SK-N-SH (cell line): ENCODE measurements around the gene SGTA. TPM values are rescaled to one million over a fixed set of nuclear protein-coding genes. Genes with fewer than 3 reads are reported as not detected.

Experiments
- CTCF ChIA-PET: fragments of 300-600, 350-600 bp; formaldehyde crosslinking; extraction: SDS; loops from one replicate; lab custom pipeline; 2021; lab: Yijun Ruan, JAX
- POLR2A ChIA-PET: fragments of 350-600 bp; sonication (Branson Sonifier 250); formaldehyde crosslinking; extraction: SDS; loops from one replicate; lab custom pipeline; 2020; ENCODE audit warnings: antibody characterized with exemption, inconsistent platforms; lab: Yijun Ruan, JAX
- DNase-seq: peaks from one replicate; pipeline ENCODE4 v3.0.0; 2012
- H2AFZ ChIP-seq: fragments of 200-600 bp; sonication (generic); 2 replicates; pipeline ENCODE4 v1.8.1; 2016; ENCODE audit warnings: antibody characterized with exemption, mild to moderate bottlenecking, low read depth
- H3F3A ChIP-seq: fragments of 200-600 bp; sonication (generic); replicated peaks from 2 replicates; pipeline ENCODE3; 2016; ENCODE audit warnings: antibody characterized with exemption, mild to moderate bottlenecking; ENCODE audit not compliant: insufficient read depth
- H3K27ac ChIP-seq, 2 experiments: fragments of 200-500 bp in 1 of 2; fragments of 200-600 bp in 1 of 2; sonication (Bioruptor generic) in 1 of 2; sonication (generic), shearing (Covaris generic) in 1 of 2; 2 replicates each; pipeline versions ENCODE4 v1.5.1 to v1.6.1; 2014 to 2016; ENCODE audit warnings: low read depth in 2 of 2, inconsistent platforms in 1 of 2, low read length in 1 of 2, mild to moderate bottlenecking in 1 of 2, mixed read lengths in 1 of 2
- H3K27me3 ChIP-seq: fragments of 200-600 bp; sonication (generic), shearing (Covaris generic); 2 replicates; pipeline ENCODE4 v1.6.1; 2016; ENCODE audit warnings: mixed run types; ENCODE audit not compliant: insufficient read depth
- H3K36me3 ChIP-seq, 2 experiments: fragments of 200-500 bp in 1 of 2; fragments of 200-600 bp in 1 of 2; sonication (Bioruptor generic) in 1 of 2; sonication (generic) in 1 of 2; replicated peaks in 1 of 2; 2 replicates each; pipeline versions ENCODE3 to v1.5.1; 2014 to 2016; ENCODE audit warnings: low read length in 1 of 2, mild to moderate bottlenecking in 1 of 2; ENCODE audit not compliant: insufficient read depth in 2 of 2, control insufficient read depth in 1 of 2
- H3K4me1 ChIP-seq, 2 experiments: fragments of 200-500 bp in 1 of 2; fragments of 200-600 bp in 1 of 2; sonication (Bioruptor generic) in 1 of 2; sonication (generic), shearing (Covaris generic) in 1 of 2; 2 replicates each; pipeline versions ENCODE4 v1.5.1 to v1.6.1; 2014 to 2016; ENCODE audit warnings: low read depth in 1 of 2, low read length in 1 of 2, mixed run types in 1 of 2; ENCODE audit not compliant: insufficient read depth in 2 of 2, control insufficient read depth in 1 of 2
- H3K4me2 ChIP-seq: fragments of 200-600 bp; sonication (generic), shearing (Covaris generic); 2 replicates; pipeline ENCODE4 v1.6.1; 2017; ENCODE audit warnings: mixed run types
- H3K4me3 ChIP-seq, 2 experiments: fragments of 200-500 bp in 1 of 2; fragments of 200-600 bp in 1 of 2; sonication (Bioruptor generic) in 1 of 2; sonication (generic), shearing (Covaris generic) in 1 of 2; 2 replicates each; pipeline versions ENCODE4 v1.5.1 to v1.8.1; 2014 to 2016; ENCODE audit warnings: low read depth in 2 of 2, inconsistent platforms in 1 of 2, low read length in 1 of 2, mild to moderate bottlenecking in 1 of 2, mixed read lengths in 1 of 2, moderate library complexity in 1 of 2
- H3K79me2 ChIP-seq: fragments of 200-600 bp; sonication (generic); 2 replicates; pipeline ENCODE4 v1.8.1; 2017; ENCODE audit warnings: mild to moderate bottlenecking; ENCODE audit not compliant: insufficient read depth
- H3K9ac ChIP-seq: fragments of 200-600 bp; sonication (generic); 2 replicates; pipeline ENCODE4 v1.6.1; 2017; ENCODE audit warnings: mixed run types
- H3K9me2 ChIP-seq: fragments of 200-600 bp; sonication (generic); 2 replicates; pipeline ENCODE4 v1.6.1; 2017; ENCODE audit warnings: mixed run types
- H3K9me3 ChIP-seq: fragments of 200-600 bp; sonication (generic); 2 replicates; pipeline ENCODE4 v1.6.1; 2017; ENCODE audit warnings: mixed run types, mild to moderate bottlenecking, moderate library complexity
- H4K20me1 ChIP-seq: fragments of 200-600 bp; sonication (generic); 2 replicates; pipeline ENCODE4 v1.6.1; 2017; ENCODE audit warnings: mild to moderate bottlenecking, mixed run types; ENCODE audit not compliant: insufficient read depth
- ELF1 ChIP-seq: IDR thresholded peaks from 2 replicates; pipeline ENCODE4 v1.4.0; 2012
- EZH2phosphoT487 ChIP-seq: fragments of 200-600 bp; sonication (generic); IDR thresholded peaks from 2 replicates; pipeline ENCODE4 v1.6.1; 2017; ENCODE audit warnings: low read depth, mixed run types, mild to moderate bottlenecking, antibody characterized with exemption, moderate library complexity, borderline replicate concordance
- FOSL2 ChIP-seq: IDR thresholded peaks from 2 replicates; pipeline ENCODE4 v1.4.0; 2012; ENCODE audit warnings: low read depth, mild to moderate bottlenecking, moderate library complexity, borderline replicate concordance
- FOXM1 ChIP-seq: IDR thresholded peaks from 2 replicates; pipeline ENCODE4 v1.4.0; 2012; ENCODE audit warnings: low read depth, mild to moderate bottlenecking
- NFIC ChIP-seq: IDR thresholded peaks from 2 replicates; pipeline ENCODE4 v1.4.0; 2012; ENCODE audit warnings: borderline replicate concordance
- RAD21 ChIP-seq: IDR thresholded peaks from 2 replicates; pipeline ENCODE4 v1.6.1; 2012; ENCODE audit warnings: mild to moderate bottlenecking, low read length
- RCOR1 ChIP-seq: fragments of 150-350 bp; IDR thresholded peaks from 2 replicates; pipeline ENCODE4 v1.6.1; 2017; ENCODE audit warnings: antibody characterized with exemption, low read length
- SIN3A ChIP-seq: IDR thresholded peaks from 2 replicates; pipeline ENCODE4 v1.6.1; 2012; ENCODE audit warnings: low read depth, mild to moderate bottlenecking, low read length, moderate library complexity, borderline replicate concordance
- SMC3 ChIP-seq: IDR thresholded peaks from 2 replicates; pipeline ENCODE4 v1.6.1; 2012; ENCODE audit warnings: low read depth, low read length, improper control_type of control experiment
- TAF1 ChIP-seq: IDR thresholded peaks from 2 replicates; pipeline ENCODE4 v1.6.1; 2012; ENCODE audit warnings: low read depth, mild to moderate bottlenecking, low read length, moderate library complexity, borderline replicate concordance
- TCF12 ChIP-seq: IDR thresholded peaks from 2 replicates; pipeline ENCODE4 v1.4.0; 2012
- TEAD4 ChIP-seq: IDR thresholded peaks from 2 replicates; pipeline ENCODE4 v1.4.0; 2012; ENCODE audit warnings: mild to moderate bottlenecking, borderline replicate concordance; ENCODE audit not compliant: insufficient read depth
- WGBS: methylation state at CpG from one replicate; pipeline ENCODE4 v1.1.6; 2017; ENCODE audit warnings: low lambda C conversion rate; 5-methylcytosine and 5-hydroxymethylcytosine counted together
- polyA plus RNA-seq, 3 experiments: library from polyadenylated mRNA; depleted of rRNA; stranded (reverse); fragments of >200 nt; gene quantifications; 2 replicates each; pipeline ENCODE4 v1.2.3, GENCODE V29; 2012
- TF ChIP-seq, protein P1 (sequence below): fragments of 150-350 bp; IDR thresholded peaks from 2 replicates; pipeline ENCODE4 v1.6.1; 2016; ENCODE audit warnings: mild to moderate bottlenecking, low read depth, low read length
- TF ChIP-seq, protein P2 (sequence below): IDR thresholded peaks from 2 replicates; pipeline ENCODE4 v1.4.0; 2012; ENCODE audit warnings: low read depth
- TF ChIP-seq, protein P3 (sequence below): fragments of 200-600 bp; sonication (generic); IDR thresholded peaks from 2 replicates; pipeline ENCODE4 v1.6.1; 2017; ENCODE audit warnings: antibody characterized with exemption, mild to moderate bottlenecking, moderate library complexity
- TF ChIP-seq, protein P4 (sequence below): IDR thresholded peaks from 2 replicates; pipeline ENCODE4 v1.6.1; 2012; ENCODE audit warnings: mild to moderate bottlenecking, low read depth, low read length, moderate library complexity

SGTA gene
- polyA plus RNA-seq, 1 of the 3 experiments (the other 2 are of a cell fraction) = 78.4 TPM

DNA sequence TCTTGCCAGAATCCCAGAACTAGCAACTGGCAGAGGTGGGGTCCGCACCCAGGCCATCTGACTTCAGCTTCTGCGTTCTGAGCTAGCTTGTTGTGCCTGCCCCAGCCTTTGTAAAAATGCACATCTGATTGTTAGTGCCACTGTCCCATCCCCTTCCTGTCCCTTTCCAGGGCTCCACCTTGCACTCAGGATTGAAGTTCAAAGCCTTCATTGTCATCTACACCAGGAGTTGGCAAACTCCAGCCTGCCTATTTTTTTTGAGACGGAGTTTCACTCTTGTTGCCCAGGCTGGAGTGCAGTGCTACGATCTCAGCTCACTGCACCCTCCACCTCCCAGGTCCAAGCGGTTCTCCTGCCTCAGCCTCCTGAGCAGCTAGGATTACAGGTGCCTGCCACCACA, 5.2 kb upstream of the SGTA start:
- H3K9ac ChIP-seq = no peak overlapping the region
- H2AFZ ChIP-seq = no peak overlapping the region
- peaks cover 4 to 16% of the 10 kb centered on the region in 2 experiments for H3K36me3 ChIP-seq
- no peak overlapping the region for H3K27ac ChIP-seq
- H3F3A ChIP-seq = peaks cover 12% of the 10 kb centered on the region
- 95% methylated on average over 5 of the region's 5 CpGs for WGBS
- ChIA-PET CTCF (interaction anchor here (1.6 to 3.4 kb wide), 2 partner anchors 31 to 39 kb away, joined by 5 to 13 read pairs; partner anchors contain the start of gene ZNF554), POLR2A (interaction anchor here (0.5 to 1.1 kb wide), 2 partner anchors 15 to 48 kb away, joined by 3 read pairs; partner anchors contain the start of gene SLC39A3)
- no peaks in the 10 kb centered on the region for H4K20me1 ChIP-seq
- H3K27me3 ChIP-seq = no peaks in the 10 kb centered on the region
- no peaks in the 10 kb centered on the region for H3K9me3 ChIP-seq
- H3K4me1 ChIP-seq = peaks cover 0 to 12% of the 10 kb centered on the region in 2 experiments; a peak in 1 of 4 replicates
- no peaks in the 10 kb centered on the region for H3K9me2 ChIP-seq
- H3K4me3 ChIP-seq = no peak overlapping the region
- no peak overlapping the region for H3K4me2 ChIP-seq
- H3K79me2 ChIP-seq = peaks cover 49% of the 10 kb centered on the region
- DNase-seq = no peak
- TF ChIP-seq EZH2phosphoT487 (no peak), RCOR1 (no peak), FOSL2 (no peak), RAD21 (no peak), TEAD4 (no peak), NFIC (no peak), TCF12 (no peak), TAF1 (no peak), SMC3 (no peak), ELF1 (no peak), FOXM1 (no peak), SIN3A (no peak)
- TF ChIP-seq, protein P1, sequence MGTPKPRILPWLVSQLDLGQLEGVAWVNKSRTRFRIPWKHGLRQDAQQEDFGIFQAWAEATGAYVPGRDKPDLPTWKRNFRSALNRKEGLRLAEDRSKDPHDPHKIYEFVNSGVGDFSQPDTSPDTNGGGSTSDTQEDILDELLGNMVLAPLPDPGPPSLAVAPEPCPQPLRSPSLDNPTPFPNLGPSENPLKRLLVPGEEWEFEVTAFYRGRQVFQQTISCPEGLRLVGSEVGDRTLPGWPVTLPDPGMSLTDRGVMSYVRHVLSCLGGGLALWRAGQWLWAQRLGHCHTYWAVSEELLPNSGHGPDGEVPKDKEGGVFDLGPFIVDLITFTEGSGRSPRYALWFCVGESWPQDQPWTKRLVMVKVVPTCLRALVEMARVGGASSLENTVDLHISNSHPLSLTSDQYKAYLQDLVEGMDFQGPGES = no peak
- TF ChIP-seq, protein P2, sequence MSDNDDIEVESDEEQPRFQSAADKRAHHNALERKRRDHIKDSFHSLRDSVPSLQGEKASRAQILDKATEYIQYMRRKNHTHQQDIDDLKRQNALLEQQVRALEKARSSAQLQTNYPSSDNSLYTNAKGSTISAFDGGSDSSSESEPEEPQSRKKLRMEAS = no peak
- TF ChIP-seq, protein P3, sequence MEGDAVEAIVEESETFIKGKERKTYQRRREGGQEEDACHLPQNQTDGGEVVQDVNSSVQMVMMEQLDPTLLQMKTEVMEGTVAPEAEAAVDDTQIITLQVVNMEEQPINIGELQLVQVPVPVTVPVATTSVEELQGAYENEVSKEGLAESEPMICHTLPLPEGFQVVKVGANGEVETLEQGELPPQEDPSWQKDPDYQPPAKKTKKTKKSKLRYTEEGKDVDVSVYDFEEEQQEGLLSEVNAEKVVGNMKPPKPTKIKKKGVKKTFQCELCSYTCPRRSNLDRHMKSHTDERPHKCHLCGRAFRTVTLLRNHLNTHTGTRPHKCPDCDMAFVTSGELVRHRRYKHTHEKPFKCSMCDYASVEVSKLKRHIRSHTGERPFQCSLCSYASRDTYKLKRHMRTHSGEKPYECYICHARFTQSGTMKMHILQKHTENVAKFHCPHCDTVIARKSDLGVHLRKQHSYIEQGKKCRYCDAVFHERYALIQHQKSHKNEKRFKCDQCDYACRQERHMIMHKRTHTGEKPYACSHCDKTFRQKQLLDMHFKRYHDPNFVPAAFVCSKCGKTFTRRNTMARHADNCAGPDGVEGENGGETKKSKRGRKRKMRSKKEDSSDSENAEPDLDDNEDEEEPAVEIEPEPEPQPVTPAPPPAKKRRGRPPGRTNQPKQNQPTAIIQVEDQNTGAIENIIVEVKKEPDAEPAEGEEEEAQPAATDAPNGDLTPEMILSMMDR = no peak
- TF ChIP-seq, protein P4, sequence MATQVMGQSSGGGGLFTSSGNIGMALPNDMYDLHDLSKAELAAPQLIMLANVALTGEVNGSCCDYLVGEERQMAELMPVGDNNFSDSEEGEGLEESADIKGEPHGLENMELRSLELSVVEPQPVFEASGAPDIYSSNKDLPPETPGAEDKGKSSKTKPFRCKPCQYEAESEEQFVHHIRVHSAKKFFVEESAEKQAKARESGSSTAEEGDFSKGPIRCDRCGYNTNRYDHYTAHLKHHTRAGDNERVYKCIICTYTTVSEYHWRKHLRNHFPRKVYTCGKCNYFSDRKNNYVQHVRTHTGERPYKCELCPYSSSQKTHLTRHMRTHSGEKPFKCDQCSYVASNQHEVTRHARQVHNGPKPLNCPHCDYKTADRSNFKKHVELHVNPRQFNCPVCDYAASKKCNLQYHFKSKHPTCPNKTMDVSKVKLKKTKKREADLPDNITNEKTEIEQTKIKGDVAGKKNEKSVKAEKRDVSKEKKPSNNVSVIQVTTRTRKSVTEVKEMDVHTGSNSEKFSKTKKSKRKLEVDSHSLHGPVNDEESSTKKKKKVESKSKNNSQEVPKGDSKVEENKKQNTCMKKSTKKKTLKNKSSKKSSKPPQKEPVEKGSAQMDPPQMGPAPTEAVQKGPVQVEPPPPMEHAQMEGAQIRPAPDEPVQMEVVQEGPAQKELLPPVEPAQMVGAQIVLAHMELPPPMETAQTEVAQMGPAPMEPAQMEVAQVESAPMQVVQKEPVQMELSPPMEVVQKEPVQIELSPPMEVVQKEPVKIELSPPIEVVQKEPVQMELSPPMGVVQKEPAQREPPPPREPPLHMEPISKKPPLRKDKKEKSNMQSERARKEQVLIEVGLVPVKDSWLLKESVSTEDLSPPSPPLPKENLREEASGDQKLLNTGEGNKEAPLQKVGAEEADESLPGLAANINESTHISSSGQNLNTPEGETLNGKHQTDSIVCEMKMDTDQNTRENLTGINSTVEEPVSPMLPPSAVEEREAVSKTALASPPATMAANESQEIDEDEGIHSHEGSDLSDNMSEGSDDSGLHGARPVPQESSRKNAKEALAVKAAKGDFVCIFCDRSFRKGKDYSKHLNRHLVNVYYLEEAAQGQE = no peak
